Stimulated activated CD4-positive, alpha-beta T cell treated with anti-CD3 and anti-CD28 coated beads, Interleukin-1b, Interleukin-23, amount 100 ng/mL, for 48 hours (primary cell): ENCODE data around the gene FBXW8.

Experiments
- DNase-seq: peaks from one replicate; pipeline ENCODE4 v3.0.0-alpha.2; 2020

FBXW8 gene

GRCh38 chr12:117026343-117026742 lies 115.6 kb downstream of the FBXW8 start:
- no peak for DNase-seq

- DNase-seq: no peak
Observed at GRCh38 chr12:117026921-117027250, 116.1 kb downstream of the FBXW8 start.

DNA sequence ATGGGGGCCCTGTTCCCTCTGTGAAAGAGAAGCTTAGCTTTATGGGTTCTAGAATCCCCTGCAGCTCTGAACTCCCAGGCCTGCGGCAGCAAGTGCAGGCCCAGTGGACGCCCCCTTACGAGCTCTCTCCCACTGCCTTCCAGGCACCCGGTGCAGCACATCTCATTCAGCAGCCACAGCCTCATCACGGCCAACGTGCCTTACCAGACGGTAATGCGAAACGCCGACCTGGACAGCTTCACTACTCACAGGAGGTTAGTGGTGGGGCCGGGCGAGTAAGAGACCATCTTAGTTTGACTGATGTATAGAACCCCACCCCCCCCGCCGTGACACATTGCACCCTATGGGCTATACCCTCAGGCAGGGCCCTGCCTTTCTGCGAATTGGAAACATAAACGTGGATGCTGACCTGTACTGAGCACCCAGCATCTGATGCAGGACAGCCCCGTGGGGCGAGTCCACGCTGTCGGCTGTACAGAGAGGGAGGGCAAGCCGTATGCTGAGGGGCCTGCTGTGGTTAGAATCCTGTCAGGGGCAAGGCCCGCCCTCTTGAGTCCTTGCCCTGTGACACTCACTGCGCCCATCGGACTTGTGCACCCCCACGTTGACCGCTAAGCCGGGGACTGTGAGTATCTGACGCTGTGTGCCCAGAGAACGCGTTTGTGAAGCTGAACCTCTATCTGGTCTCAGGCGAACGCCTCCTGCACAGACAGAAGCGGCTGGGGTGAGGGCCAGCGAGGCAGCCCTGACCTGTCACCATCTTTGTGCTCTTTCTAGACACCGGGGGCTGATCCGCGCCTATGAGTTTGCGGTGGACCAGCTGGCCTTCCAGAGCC lies 116.7 kb downstream of the FBXW8 start:
- no peak for DNase-seq

- DNase-seq: no peak
Observed at GRCh38 chr12:117028254-117028653, 117.5 kb downstream of the FBXW8 start.

- DNase-seq: no peak
Observed at GRCh38 chr12:117030187-117030900, 119.6 kb downstream of the FBXW8 start.

GRCh38 chr12:117031843-117032592 lies 121.3 kb downstream of the FBXW8 start:
- no peak for DNase-seq

DNA sequence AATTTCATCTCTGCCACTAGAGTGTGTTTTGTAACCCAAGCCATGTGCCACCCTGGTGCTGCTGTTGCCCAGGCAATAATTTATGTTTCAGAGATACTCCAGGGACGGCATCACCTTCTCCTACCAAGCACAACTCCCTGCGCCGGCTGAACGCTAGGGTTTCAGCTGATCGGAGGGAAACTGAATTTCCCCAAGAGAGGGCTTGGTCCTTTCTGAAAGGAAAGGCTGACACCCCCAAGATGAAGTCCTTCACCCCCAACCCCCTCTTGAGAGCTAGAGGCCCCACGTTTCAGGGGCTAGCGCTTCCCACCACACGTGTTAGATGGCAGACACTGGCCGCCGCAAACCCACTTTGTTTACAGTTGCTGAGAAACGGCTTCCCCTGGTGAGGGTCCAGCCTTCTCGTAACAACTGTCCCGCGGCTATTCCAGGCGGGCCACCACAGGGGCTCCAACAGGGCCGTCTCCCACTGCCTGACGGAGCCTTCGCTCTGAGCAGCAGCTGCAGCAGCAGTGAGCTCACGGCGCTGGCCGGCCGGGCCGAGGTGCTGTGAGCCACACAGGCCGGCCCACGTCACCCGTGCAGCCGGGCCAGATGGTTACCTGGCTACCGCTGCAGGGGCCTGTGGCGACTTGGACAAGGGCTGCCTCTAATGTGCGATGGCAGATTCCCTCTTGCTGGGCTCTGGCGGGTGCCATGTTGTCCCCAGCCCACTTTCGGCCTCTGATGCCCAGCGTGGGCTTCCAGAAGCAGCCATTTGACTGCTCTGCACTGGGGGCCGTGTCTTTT lies 122.0 kb downstream of the FBXW8 start:
- DNase-seq: no peak

DNA sequence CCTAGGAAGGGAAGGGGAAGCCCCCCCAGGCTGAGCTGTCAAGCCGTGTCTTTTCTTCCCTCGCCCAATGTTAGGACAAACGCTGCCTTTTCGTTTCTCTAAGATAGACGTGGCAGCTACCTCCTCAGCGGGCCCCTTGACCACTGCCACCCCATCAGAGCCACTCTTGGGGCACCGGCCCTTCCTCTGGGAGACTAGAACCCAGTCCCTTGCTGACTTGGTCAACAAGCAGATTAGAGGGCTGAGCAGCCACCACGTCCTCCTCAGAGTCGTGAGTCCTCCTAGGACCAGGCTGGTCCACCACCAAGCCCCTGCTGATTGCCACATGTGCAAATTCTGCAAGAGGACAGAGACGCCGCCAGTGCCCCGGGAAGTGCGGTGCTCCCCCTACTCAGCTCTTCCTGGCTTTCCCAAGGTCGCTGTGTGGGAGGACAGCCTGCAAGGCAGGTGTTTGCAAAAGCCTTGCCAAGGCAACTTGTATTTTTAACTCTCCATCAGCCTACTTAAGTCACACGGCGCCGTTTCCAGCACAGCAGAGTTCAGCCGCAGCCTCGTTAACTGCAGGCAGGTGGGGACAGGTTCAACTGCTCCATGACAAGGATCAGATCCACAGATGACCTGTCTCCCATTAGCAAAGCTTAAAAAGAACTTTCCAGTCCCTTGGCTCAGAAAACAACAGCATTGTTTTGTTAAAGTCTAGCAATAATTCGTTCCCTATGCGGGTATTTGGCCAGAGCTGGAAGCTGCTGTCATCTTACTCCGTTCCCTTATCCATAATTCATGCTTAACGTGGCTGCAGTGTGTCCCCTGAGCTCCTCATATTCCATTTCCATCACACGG lies 122.9 kb downstream of the FBXW8 start:
- DNase-seq: no peak

- DNase-seq: no peak
Observed at GRCh38 chr12:117034249-117034648, 123.5 kb downstream of the FBXW8 start.

DNA sequence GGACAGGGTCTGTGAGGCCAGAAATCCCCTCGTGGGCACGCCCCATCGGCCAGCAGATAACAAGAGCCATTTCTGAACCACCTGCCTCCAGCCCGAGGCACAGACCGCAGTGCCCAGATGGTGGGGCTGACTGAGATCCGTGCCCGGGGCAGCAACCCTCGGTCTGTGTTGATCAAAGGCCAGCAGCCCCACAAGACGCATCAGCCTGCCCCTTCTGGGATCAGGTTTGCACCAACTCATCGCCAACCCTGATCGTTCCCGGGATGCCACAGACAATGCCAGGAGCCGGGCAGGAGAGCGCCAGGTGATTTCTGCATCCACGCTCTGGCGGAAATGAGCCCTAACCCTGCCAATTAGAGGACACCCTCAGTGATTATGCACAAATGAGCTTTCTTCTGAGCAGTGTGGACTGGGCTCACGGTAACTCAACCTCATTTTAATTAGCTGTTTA lies 124.0 kb downstream of the FBXW8 start:
- no peak for DNase-seq

DNA sequence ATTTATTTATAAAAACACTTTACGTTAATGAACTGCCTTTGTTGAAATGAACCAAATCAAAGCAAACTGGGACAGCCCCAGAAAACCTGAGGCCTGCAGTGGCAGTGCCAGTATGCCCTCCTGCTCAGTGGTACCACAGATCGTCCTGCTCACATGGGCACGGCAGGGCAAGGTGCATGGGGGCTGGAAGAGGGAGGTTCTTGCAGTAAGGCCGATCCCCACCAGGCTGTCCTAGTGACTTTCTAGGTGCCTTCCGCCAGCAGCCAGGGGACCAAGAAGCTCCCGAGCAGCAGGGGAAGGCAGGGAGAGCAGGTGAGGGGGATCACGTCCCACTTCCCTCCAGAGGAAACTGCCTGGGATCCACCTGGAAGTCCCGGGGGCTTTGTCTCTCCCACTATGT lies 124.5 kb downstream of the FBXW8 start:
- DNase-seq: no peak

GRCh38 chr12:117036046-117036445 lies 125.3 kb downstream of the FBXW8 start:
- no peak for DNase-seq

DNA sequence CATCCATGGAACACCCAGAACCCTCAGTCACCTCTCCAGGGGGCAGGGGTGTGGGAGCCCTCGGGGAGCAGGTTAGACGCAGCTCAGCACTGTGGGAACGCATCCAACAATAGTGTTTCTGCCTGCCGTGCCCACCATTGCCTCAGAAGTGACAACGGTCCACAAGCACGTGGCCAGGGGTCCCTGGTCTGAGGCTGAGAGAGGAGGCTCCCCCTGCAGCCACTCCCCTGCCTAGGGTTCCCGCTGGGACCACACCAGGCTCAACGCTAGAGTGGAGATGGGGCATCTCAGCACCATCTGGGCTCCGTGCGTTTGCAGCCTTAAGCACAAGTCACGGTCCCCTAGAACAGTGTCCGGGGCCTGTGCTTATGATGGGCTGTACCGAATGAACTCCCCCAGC lies 125.8 kb downstream of the FBXW8 start:
- DNase-seq: no peak

DNA sequence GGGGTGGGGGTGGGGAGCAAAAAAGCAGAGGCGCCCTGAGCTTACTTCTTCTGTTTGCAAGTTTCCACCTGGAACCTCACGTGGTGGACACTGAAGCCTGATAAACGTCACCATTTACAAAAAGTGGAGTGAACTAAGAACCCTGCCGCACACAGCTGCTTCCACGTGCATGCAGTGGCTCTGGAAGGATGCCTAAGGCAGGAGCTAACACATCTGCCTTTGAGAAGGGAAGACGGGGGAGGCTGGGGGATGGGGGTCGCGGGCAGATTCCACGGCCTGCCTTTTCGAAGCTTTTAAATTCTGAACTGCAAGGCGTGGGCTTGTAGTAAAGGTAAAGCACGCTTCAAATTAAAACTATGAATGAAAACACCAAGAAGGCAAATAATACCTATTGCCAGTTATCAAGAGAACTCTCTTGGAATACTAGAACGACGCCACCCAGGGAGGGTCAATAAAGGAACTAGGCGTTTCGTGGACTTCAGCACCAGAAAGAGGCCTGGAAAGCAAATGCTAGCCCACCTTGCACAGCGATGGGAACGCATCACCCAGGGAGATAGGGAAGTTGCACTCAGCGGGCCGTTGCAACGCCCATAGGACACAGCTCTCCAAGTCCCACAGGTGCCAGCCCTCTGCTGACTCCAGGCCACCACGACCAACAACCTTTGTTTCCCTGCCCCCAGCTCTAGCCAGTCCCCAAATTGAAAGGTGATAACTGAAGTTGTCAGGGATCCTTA lies 126.7 kb downstream of the FBXW8 start:
- no peak for DNase-seq

- no peak for DNase-seq
Observed at GRCh38 chr12:117038023-117038680, 127.4 kb downstream of the FBXW8 start.

DNA sequence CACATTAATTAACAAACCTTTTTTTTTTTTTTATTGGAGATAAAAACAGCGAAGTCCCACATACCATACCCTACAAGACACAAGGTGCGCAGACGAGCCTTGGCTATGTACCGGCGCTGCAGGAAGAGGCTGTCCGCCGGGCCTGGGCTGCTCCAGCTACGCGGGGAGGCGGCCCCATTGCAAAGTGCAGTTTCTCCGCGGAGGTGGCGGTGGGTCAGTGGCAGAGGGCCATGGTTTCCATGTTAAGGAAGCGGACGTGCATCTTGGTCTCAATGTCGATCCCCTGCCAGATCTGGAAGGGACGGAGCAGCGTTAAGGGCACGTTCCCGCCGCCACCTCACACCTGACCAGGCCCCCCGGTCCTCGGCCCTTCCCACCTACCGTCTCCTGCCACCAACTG lies 128.2 kb downstream of the FBXW8 start:
- DNase-seq: no peak

DNA sequence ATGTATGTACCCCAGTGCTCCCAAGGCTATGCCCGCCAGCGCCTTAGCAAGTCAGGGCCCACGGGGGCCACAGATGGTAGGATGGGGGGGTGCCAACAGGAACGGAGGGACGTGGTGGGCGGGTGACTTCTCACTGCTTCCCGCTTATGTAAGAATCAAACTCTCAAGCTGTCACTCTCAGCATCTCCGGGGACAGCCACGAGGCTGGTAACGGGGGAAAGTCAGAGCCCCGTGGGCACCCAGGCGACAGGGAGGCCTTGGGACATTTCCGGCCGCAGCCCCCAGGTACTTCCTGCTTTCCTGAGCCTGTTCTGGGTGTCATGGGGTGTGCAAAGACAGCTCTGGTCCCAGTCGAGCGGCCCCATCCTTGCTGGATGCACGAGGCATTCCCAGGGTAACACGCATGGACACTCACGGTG lies 129.2 kb downstream of the FBXW8 start:
- no peak for DNase-seq

DNA sequence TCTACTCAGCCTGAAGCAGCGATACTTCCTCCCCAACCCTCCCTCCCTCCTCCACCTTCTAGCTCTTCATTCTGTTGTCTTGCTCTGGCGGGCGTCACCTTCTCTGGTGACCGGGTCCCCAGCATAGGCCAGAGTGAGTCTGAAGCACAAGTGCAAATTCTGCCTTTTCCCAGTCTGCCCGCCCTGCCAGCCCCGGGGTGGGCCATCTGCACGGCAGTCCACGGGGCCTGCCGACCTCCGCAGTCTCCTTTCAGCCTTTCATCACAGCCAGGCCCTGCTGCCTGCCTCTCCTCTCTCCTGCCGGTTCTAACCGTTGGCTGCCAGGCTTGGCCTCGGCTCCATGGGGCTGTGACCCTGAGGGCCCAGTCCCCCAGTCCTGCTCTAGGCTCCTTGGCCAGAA lies 129.7 kb downstream of the FBXW8 start:
- DNase-seq: no peak

GRCh38 chr12:117041798-117042170 lies 131.0 kb downstream of the FBXW8 start:
- DNase-seq: no peak

DNA sequence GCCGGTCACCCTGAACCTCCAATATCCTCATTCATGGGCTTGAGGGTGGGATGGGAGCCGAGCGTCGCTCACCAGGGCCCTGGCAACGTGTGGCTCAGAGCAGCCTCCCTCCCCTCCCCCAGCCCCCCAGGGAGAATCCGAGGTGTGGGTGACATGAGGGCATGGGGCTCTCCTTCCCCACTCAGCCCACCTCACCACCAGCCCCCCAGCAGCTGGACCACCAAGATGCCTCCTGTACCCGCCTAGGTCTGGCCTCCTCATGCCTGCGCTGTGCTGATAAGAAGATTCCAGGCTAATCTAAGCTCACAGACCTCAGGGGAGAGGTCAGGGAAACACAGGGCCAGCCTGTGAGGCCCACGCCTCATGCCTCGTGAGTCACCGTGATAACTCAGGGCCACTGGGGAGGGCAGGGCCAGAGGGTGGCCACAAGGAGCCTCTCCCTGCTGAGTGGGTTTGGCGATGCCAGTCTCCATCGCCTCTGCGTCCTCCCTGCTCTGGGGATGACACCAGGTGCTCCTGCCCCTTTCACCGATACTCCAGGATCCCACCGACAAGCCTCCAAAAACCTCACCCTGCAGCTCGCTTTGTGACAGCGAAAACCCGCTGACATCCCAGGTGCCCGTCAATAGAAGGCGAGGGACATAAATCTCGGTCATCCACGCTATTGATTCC lies 131.6 kb downstream of the FBXW8 start:
- no peak for DNase-seq
